K562 (cell line): ENCODE data around the gene LPIN3. TPM values are rescaled to one million over a fixed set of nuclear protein-coding genes. Genes with fewer than 3 reads are reported as not detected.

Source experiments
- ARNT ChIP-seq, 2 experiments: fragments of 450-650 bp; IDR thresholded peaks; 2 replicates each; pipeline ENCODE4 v1.6.1; 2016; ENCODE audit warnings: mild to moderate bottlenecking in 1 of 2
- CBFA2T2 ChIP-seq: fragments of 450-650 bp; conservative IDR thresholded peaks from 2 replicates; pipeline ENCODE4 v1.6.1; 2017; ENCODE audit warnings: mild to moderate bottlenecking
- DDX20 ChIP-seq: fragments of 450-650 bp; IDR thresholded peaks from 2 replicates; pipeline ENCODE4 v1.6.1; 2016; ENCODE audit warnings: missing genetic modification characterization, low read depth, mild to moderate bottlenecking, missing compliant biosample characterization, moderate library complexity
- EP300 ChIP-seq: IDR thresholded peaks from 2 replicates; pipeline ENCODE4 v1.6.1; 2012; ENCODE audit warnings: low read length, improper control_type of control experiment
- GABPB2 ChIP-seq: fragments of 250-450 bp; sonication (Bioruptor Pico); conservative IDR thresholded peaks from 2 replicates; pipeline ENCODE4 v1.5.1; 2021; ENCODE audit warnings: mild to moderate bottlenecking
- GTF2B ChIP-seq: IDR thresholded peaks from 2 replicates; pipeline ENCODE4 v1.6.1; 2011; ENCODE audit not compliant: insufficient read length; ENCODE audit errors: extremely low read depth
- HES1 ChIP-seq: fragments of 450-650 bp; IDR thresholded peaks from 2 replicates; pipeline ENCODE4 v1.6.1; 2016; ENCODE audit warnings: low read depth, mild to moderate bottlenecking, moderate library complexity
- IFI16 ChIP-seq: fragments of 250-450 bp; sonication (Bioruptor Pico); IDR thresholded peaks from 2 replicates; pipeline ENCODE4 v2.1.2; 2022; ENCODE audit warnings: mild to moderate bottlenecking, inconsistent platforms
- KLF16 ChIP-seq: IDR thresholded peaks from 2 replicates; pipeline ENCODE4 v1.6.1; 2016; ENCODE audit warnings: antibody characterized with exemption
- MAZ ChIP-seq, 2 experiments: fragments of 450-650 bp in 1 of 2; sonication (generic) in 1 of 2; formaldehyde crosslinking; IDR thresholded peaks in 1 of 2; conservative IDR thresholded peaks in 1 of 2; 2 replicates each; pipeline versions ENCODE4 v1.4.0 to v1.5.0; 2020; ENCODE audit warnings: mild to moderate bottlenecking in 1 of 2, missing genetic modification reagents in 1 of 2
- NFIX ChIP-seq: fragments of 250-450 bp; sonication (Bioruptor Pico); IDR thresholded peaks from 2 replicates; pipeline ENCODE4 v1.4.0; 2020; ENCODE audit warnings: low read depth, mild to moderate bottlenecking, moderate library complexity
- POLR2G ChIP-seq: fragments of 200-400 bp; formaldehyde crosslinking; IDR thresholded peaks from 2 replicates; pipeline ENCODE4 v1.6.1; 2017; ENCODE audit warnings: low read depth, mild to moderate bottlenecking, antibody characterized with exemption, low read length, moderate library complexity
- PTRF ChIP-seq: fragments of 450-650 bp; IDR thresholded peaks from 2 replicates; pipeline ENCODE4 v1.6.1; 2016; ENCODE audit warnings: mild to moderate bottlenecking, missing genetic modification characterization, missing compliant biosample characterization
- RBM15 ChIP-seq: fragments of 200-400 bp; formaldehyde crosslinking; IDR thresholded peaks from 2 replicates; pipeline ENCODE4 v1.6.1; 2018; ENCODE audit warnings: mild to moderate bottlenecking, low read length, moderate library complexity; ENCODE audit not compliant: insufficient read depth
- SNIP1 ChIP-seq: fragments of 450-650 bp; IDR thresholded peaks from 2 replicates; pipeline ENCODE4 v1.7.1; 2017; ENCODE audit warnings: low read depth, mild to moderate bottlenecking
- TCF7L2 ChIP-seq: fragments of 150-350 bp; IDR thresholded peaks from 2 replicates; pipeline ENCODE4 v1.6.1; 2016; ENCODE audit warnings: low read depth, mild to moderate bottlenecking, low read length, moderate library complexity
- WHSC1 ChIP-seq: IDR thresholded peaks from one replicate; pipeline ENCODE4 v1.6.1; 2012; ENCODE audit warnings: low read length, control low read depth, inconsistent platforms
- ZBTB12 ChIP-seq: fragments of 250-450 bp; sonication (Bioruptor Pico); IDR thresholded peaks from 2 replicates; pipeline ENCODE4 v1.4.0; 2020
- ZEB2 ChIP-seq: fragments of 450-650 bp; IDR thresholded peaks from 2 replicates; pipeline ENCODE4 v1.6.1; 2016
- ZFP1 ChIP-seq: fragments of 450-650 bp; formaldehyde crosslinking; IDR thresholded peaks from 2 replicates; pipeline ENCODE4 v1.4.0; 2020; ENCODE audit warnings: mild to moderate bottlenecking, mixed read lengths
- ZNF316 ChIP-seq: fragments of 450-650 bp; IDR thresholded peaks from 2 replicates; pipeline ENCODE4 v1.6.1; 2016
- ZNF445 ChIP-seq: fragments of 250-450 bp; sonication (Bioruptor Pico); IDR thresholded peaks from 2 replicates; pipeline ENCODE4 v1.4.0; 2020; ENCODE audit warnings: low read depth, mild to moderate bottlenecking, moderate library complexity
- polyA plus RNA-seq, 8 experiments: library from polyadenylated mRNA; depleted of rRNA in 4 of 8; stranded (reverse) in 5 of 8; unstranded in 3 of 8; fragments of >200 nt; fragmentation: Nextera tagmentation in 2 of 8; fragmentation: Illumina TruSeq in 1 of 8; extraction: Ambion mirVana in 2 of 8; extraction: Trizol in 1 of 8; gene quantifications; 2 replicates each; pipeline versions ENCODE4 v1.2.1 to v1.2.3, GENCODE V29; 2011 to 2014; ENCODE audit warnings: inconsistent platforms in 1 of 8, missing spikeins in 1 of 8
- total RNA-seq, 7 experiments: library from RNA; depleted of rRNA in 6 of 7; stranded (reverse); fragments of >200 nt in 6 of 7; fragmentation: Illumina TruSeq in 2 of 7; extraction: Trizol in 2 of 7; gene quantifications; 2 replicates each; pipeline versions ENCODE4 v1.2.1 to v1.2.3, GENCODE V29; 2011 to 2021; ENCODE audit warnings: low replicate concordance in 1 of 7
- TF ChIP-seq, protein P1 (sequence below): fragments of 200-800 bp; sonication (Bioruptor generic); IDR thresholded peaks from 2 replicates; pipeline ENCODE4 v1.6.1; 2017; ENCODE audit warnings: missing genetic modification characterization, missing compliant biosample characterization
- TF ChIP-seq, protein P2 (sequence below): IDR thresholded peaks from 2 replicates; pipeline ENCODE4 v1.6.1; 2016; ENCODE audit warnings: missing genetic modification characterization, missing compliant biosample characterization

Gene LPIN3
- total and polyA plus RNA-seq, 9 of the 15 experiments (the other 6 are each of a cell fraction or from before 2014, with no cell fraction given) = 2.2 to 10.4 (median 5.9) TPM

GRCh38 chr20:41317546-41318270 lies 22.9 kb upstream of the LPIN3 start, which contains the start of gene ZHX3 (continued):
- TF ChIP-seq, protein P1, sequence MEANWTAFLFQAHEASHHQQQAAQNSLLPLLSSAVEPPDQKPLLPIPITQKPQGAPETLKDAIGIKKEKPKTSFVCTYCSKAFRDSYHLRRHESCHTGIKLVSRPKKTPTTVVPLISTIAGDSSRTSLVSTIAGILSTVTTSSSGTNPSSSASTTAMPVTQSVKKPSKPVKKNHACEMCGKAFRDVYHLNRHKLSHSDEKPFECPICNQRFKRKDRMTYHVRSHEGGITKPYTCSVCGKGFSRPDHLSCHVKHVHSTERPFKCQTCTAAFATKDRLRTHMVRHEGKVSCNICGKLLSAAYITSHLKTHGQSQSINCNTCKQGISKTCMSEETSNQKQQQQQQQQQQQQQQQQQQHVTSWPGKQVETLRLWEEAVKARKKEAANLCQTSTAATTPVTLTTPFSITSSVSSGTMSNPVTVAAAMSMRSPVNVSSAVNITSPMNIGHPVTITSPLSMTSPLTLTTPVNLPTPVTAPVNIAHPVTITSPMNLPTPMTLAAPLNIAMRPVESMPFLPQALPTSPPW = peak; percentile 96
- no peak for TF ChIP-seq CBFA2T2
- no peak for TF ChIP-seq WHSC1
- no peak for TF ChIP-seq EP300
- TF ChIP-seq DDX20 = no peak
- no peak for TF ChIP-seq GTF2B
- TF ChIP-seq TCF7L2 = no peak
- no peak for TF ChIP-seq ZNF445 (CRISPR knock-in tag)
- TF ChIP-seq GABPB2 (CRISPR knock-in tag) = no peak
- TF ChIP-seq ZBTB12 = no peak
- no peak for TF ChIP-seq HES1
- TF ChIP-seq PTRF (tag) = no peak
- TF ChIP-seq ZEB2 = no peak
- peak; percentile 69 for TF ChIP-seq POLR2G
- TF ChIP-seq IFI16 = no peak
- peak; percentile 80 to 92 for TF ChIP-seq MAZ (CRISPR knock-in tag; conservative IDR thresholded peaks at IDR 0.05 in 1 of 2, IDR thresholded peaks at IDR 0.05 in 1 of 2)
- no peak for TF ChIP-seq NFIX
- TF ChIP-seq ZFP1 (CRISPR knock-in tag) = no peak
- TF ChIP-seq ZNF316 = no peak
- no peak for TF ChIP-seq KLF16
- TF ChIP-seq SNIP1 = no peak
- TF ChIP-seq ARNT (IDR thresholded peaks at IDR 0.05) = no peak
- TF ChIP-seq, protein P2, sequence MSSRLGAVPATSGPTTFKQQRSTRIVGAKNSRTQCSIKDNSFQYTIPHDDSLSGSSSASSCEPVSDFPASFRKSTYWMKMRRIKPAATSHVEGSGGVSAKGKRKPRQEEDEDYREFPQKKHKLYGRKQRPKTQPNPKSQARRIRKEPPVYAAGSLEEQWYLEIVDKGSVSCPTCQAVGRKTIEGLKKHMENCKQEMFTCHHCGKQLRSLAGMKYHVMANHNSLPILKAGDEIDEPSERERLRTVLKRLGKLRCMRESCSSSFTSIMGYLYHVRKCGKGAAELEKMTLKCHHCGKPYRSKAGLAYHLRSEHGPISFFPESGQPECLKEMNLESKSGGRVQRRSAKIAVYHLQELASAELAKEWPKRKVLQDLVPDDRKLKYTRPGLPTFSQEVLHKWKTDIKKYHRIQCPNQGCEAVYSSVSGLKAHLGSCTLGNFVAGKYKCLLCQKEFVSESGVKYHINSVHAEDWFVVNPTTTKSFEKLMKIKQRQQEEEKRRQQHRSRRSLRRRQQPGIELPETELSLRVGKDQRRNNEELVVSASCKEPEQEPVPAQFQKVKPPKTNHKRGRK (tag) = no peak
- no peak for TF ChIP-seq RBM15
